Activated gamma-delta T cell treated with anti-CD3 and anti-CD28 coated beads, Interleukin-2, amount 50 U/mL, for 16 hours (primary cell): ENCODE measurements around the gene S1PR3.
"Not testable (repeated sequence)": the region's sequence is repeated elsewhere in the genome, so short reads cannot be mapped to it uniquely, and the experiment has no call there.

Experiments used
- DNase-seq: peaks from one replicate; pipeline ENCODE4 v3.0.0-alpha.2; 2020; ENCODE audit warnings: low read depth

Gene S1PR3

GRCh38 chr9:88991066-88992034, at the start of gene S1PR3:
TSS of gene S1PR3 (plus strand) at chr9:88991468. CDS start at chr9:89001201, 9,733 bp downstream.
- DNase-seq: no peak

GRCh38 chr9:88941586-88941985, 49.7 kb upstream of the S1PR3 start:
- DNase-seq: not testable (repeated sequence)

- no peak for DNase-seq
Observed at GRCh38 chr9:88942411-88942810, 48.9 kb upstream of the S1PR3 start.

GRCh38 chr9:88945636-88946333, 45.5 kb upstream of the S1PR3 start:
- no peak for DNase-seq

- DNase-seq: no peak
Observed at GRCh38 chr9:88947581-88948573, 43.4 kb upstream of the S1PR3 start.

GRCh38 chr9:88949425-88949824, 41.8 kb upstream of the S1PR3 start:
- DNase-seq: no peak

GRCh38 chr9:88949961-88950340, 41.3 kb upstream of the S1PR3 start:
- no peak for DNase-seq

- DNase-seq: no peak
Observed at GRCh38 chr9:88950341-88951154, 40.7 kb upstream of the S1PR3 start.

- DNase-seq: no peak
Observed at GRCh38 chr9:88951155-88951542, 40.1 kb upstream of the S1PR3 start.

- DNase-seq: no peak
Observed at GRCh38 chr9:88952086-88952615, 39.1 kb upstream of the S1PR3 start.

GRCh38 chr9:88952976-88953375, 38.3 kb upstream of the S1PR3 start:
- no peak for DNase-seq

- DNase-seq: no peak
Observed at GRCh38 chr9:88953381-88954029, 37.8 kb upstream of the S1PR3 start.

GRCh38 chr9:88954066-88954465, 37.2 kb upstream of the S1PR3 start:
- DNase-seq: no peak

GRCh38 chr9:88957526-88957925, 33.7 kb upstream of the S1PR3 start:
- DNase-seq: no peak

- no peak for DNase-seq
Observed at GRCh38 chr9:88959727-88960469, 31.4 kb upstream of the S1PR3 start.

GRCh38 chr9:88960632-88961031, 30.6 kb upstream of the S1PR3 start:
- no peak for DNase-seq

- DNase-seq: no peak
Observed at GRCh38 chr9:88965473-88965872, 25.8 kb upstream of the S1PR3 start.

- DNase-seq: no peak
Observed at GRCh38 chr9:88966894-88967676, 24.2 kb upstream of the S1PR3 start.

- no peak for DNase-seq
Observed at GRCh38 chr9:88968799-88969198, 22.5 kb upstream of the S1PR3 start.
